HCT116 (cell line): ENCODE data around the gene CPED1. TPM values are rescaled to one million over a fixed set of nuclear protein-coding genes. Genes with fewer than 3 reads are reported as not detected.

Source experiments
- ATAC-seq: fragments of 200-7000 bp; cut with Tn5 transposase; 2 replicates; pipeline ENCODE4 v1.9.1; 2020; ENCODE audit warnings: mild to moderate bottlenecking, moderate library complexity
- BruUV-seq: library from RNA; stranded (reverse); fragments of 400-500 nt; replicated peaks from 2 replicates; lab custom pipeline; 2021; lab: Mats Ljungman, UMichigan
- CTCF ChIA-PET: fragments of 300-600 bp; sonication (Branson Sonifier 250); formaldehyde crosslinking; loops from one replicate; lab custom pipeline; 2021; ENCODE audit warnings: antibody characterized with exemption; lab: Charles Lee
- POLR2A ChIA-PET: fragments of 300-600, 350-600 bp; sonication (Branson Sonifier 250); formaldehyde crosslinking; loops from one replicate; lab custom pipeline; 2021; ENCODE audit warnings: antibody characterized with exemption; lab: Charles Lee
- RAD21 ChIA-PET, 2 experiments: fragments of 300-600 bp; sonication (Branson Sonifier 250); formaldehyde crosslinking; loops; one replicate each; lab custom pipeline; 2023; ENCODE audit warnings: low total read pairs in 2 of 2; ENCODE audit not compliant: uncharacterized antibody in 2 of 2, unreplicated experiment in 2 of 2, low non-redundant PET in 1 of 2; lab: Charles Lee
- DNase-seq: peaks from one replicate; pipeline ENCODE4 v3.0.0-alpha.2; 2010; ENCODE audit warnings: low read depth, low spot score
- H2AFZ ChIP-seq: fragments of 200-600 bp; shearing (Covaris generic), sonication (generic); 2 replicates; pipeline ENCODE4 v1.6.1; 2017; ENCODE audit warnings: low read depth, mixed run types, mixed read lengths, antibody characterized with exemption, low read length; ENCODE audit not compliant: poor library complexity, severe bottlenecking
- H3K27ac ChIP-seq: 2 replicates; pipeline ENCODE4 v1.5.1; 2012; ENCODE audit warnings: low read depth, low read length
- H3K27me3 ChIP-seq: fragments of 200-600 bp; sonication (generic); 2 replicates; pipeline ENCODE4 v1.6.1; 2016; ENCODE audit warnings: mixed run types, low read length, mixed read lengths; ENCODE audit not compliant: insufficient read depth
- H3K36me3 ChIP-seq, 2 experiments: fragments of 200-500 bp in 1 of 2; fragments of 200-600 bp in 1 of 2; sonication (Bioruptor generic) in 1 of 2; sonication (generic) in 1 of 2; 2 replicates each; pipeline versions ENCODE4 v1.5.1 to v1.6.1; 2014 to 2016; ENCODE audit warnings: low read length in 2 of 2, inconsistent platforms in 1 of 2, mixed read lengths in 1 of 2, mixed run types in 1 of 2; ENCODE audit not compliant: insufficient read depth in 2 of 2, control insufficient read depth in 1 of 2
- H3K4me1 ChIP-seq, 2 experiments: fragments of 200-600 bp in 1 of 2; sonication (generic) in 1 of 2; 2 replicates each; pipeline versions ENCODE4 v1.5.1 to v1.6.1; 2012 to 2017; ENCODE audit warnings: low read length in 2 of 2, inconsistent platforms in 1 of 2, mild to moderate bottlenecking in 1 of 2, mixed read lengths in 1 of 2, mixed run types in 1 of 2, moderate library complexity in 1 of 2; ENCODE audit not compliant: insufficient read depth in 2 of 2, control insufficient read depth in 1 of 2
- H3K4me2 ChIP-seq: fragments of 200-600 bp; sonication (generic); 2 replicates; pipeline ENCODE4 v1.6.1; 2017; ENCODE audit warnings: mixed run types, low read length, mixed read lengths
- H3K4me3 ChIP-seq, 2 experiments: fragments of 200-600 bp in 1 of 2; sonication (generic) in 1 of 2; replicated peaks in 1 of 2; 2 replicates each; pipeline ENCODE4 v1.5.1; 2011 to 2016; ENCODE audit warnings: low read length in 2 of 2, control low read depth in 1 of 2, low read depth in 1 of 2, mild to moderate bottlenecking in 1 of 2, mixed read lengths in 1 of 2, mixed run types in 1 of 2
- H3K79me2 ChIP-seq: fragments of 200-600 bp; sonication (generic); 2 replicates; pipeline ENCODE4 v1.6.1; 2017; ENCODE audit warnings: mild to moderate bottlenecking, mixed run types, low read length, moderate library complexity, mixed read lengths; ENCODE audit not compliant: insufficient read depth
- H3K9ac ChIP-seq: fragments of 200-600 bp; sonication (generic); 2 replicates; pipeline ENCODE4 v1.6.1; 2016; ENCODE audit warnings: low read length, mixed read lengths
- H3K9me2 ChIP-seq: fragments of 200-600 bp; sonication (generic), shearing (Covaris generic); 2 replicates; pipeline ENCODE4 v1.6.1; 2017; ENCODE audit warnings: mixed run types, mild to moderate bottlenecking, moderate library complexity; ENCODE audit not compliant: insufficient read depth
- H3K9me3 ChIP-seq, 2 experiments: fragments of 200-500 bp in 1 of 2; fragments of 200-600 bp in 1 of 2; sonication (Bioruptor generic) in 1 of 2; sonication (generic) in 1 of 2; 2 replicates each; pipeline ENCODE4 v1.6.1; 2014 to 2017; ENCODE audit warnings: low read length in 2 of 2, mixed read lengths in 2 of 2, inconsistent platforms in 1 of 2, low read depth in 1 of 2, mild to moderate bottlenecking in 1 of 2, mixed run types in 1 of 2, moderate library complexity in 1 of 2; ENCODE audit not compliant: control insufficient read depth in 1 of 2, insufficient read depth in 1 of 2
- H4K20me1 ChIP-seq: fragments of 200-600 bp; sonication (generic), shearing (Covaris generic); 2 replicates; pipeline ENCODE4 v1.6.1; 2017; ENCODE audit warnings: mixed run types, mild to moderate bottlenecking, moderate library complexity; ENCODE audit not compliant: insufficient read depth
- CBX3 ChIP-seq: IDR thresholded peaks from 2 replicates; pipeline ENCODE4 v1.6.1; 2012; ENCODE audit warnings: low read depth
- CEBPB ChIP-seq: IDR thresholded peaks from 2 replicates; pipeline ENCODE4 v1.6.1; 2012; ENCODE audit warnings: low read depth
- CTCF ChIP-seq, 3 experiments: fragments of 200-600 bp in 1 of 3; sonication (generic) in 1 of 3; IDR thresholded peaks in 2 of 3; conservative IDR thresholded peaks in 1 of 3; 2 replicates each; pipeline ENCODE4 v1.5.1; 2012 to 2017; ENCODE audit warnings: low read depth in 2 of 3, low read length in 2 of 3, antibody characterized with exemption in 1 of 3, borderline replicate concordance in 1 of 3, control low read depth in 1 of 3, mild to moderate bottlenecking in 1 of 3, mixed read lengths in 1 of 3, mixed run types in 1 of 3, moderate library complexity in 1 of 3; ENCODE audit not compliant: insufficient read depth in 1 of 3
- EGR1 ChIP-seq: IDR thresholded peaks from 2 replicates; pipeline ENCODE4 v1.6.1; 2012; ENCODE audit warnings: low read depth
- ELF1 ChIP-seq: IDR thresholded peaks from 2 replicates; pipeline ENCODE4 v1.6.1; 2012; ENCODE audit warnings: low read depth, borderline replicate concordance
- FOSL1 ChIP-seq: IDR thresholded peaks from 2 replicates; pipeline ENCODE4 v1.6.1; 2012; ENCODE audit warnings: low read depth
- JUND ChIP-seq: IDR thresholded peaks from 2 replicates; pipeline ENCODE4 v1.6.1; 2012
- POLR2AphosphoS5 ChIP-seq: IDR thresholded peaks from 2 replicates; pipeline ENCODE4 v1.6.1; 2011; ENCODE audit warnings: mild to moderate bottlenecking, low read depth, low read length, moderate library complexity
- RAD21 ChIP-seq: IDR thresholded peaks from 2 replicates; pipeline ENCODE4 v1.6.1; 2012; ENCODE audit warnings: low read depth, mild to moderate bottlenecking
- SIN3A ChIP-seq: IDR thresholded peaks from 2 replicates; pipeline ENCODE4 v1.6.1; 2012; ENCODE audit warnings: low read depth
- SP1 ChIP-seq: IDR thresholded peaks from 2 replicates; pipeline ENCODE4 v1.6.1; 2012; ENCODE audit warnings: low read depth
- TCF7L2 ChIP-seq: IDR thresholded peaks from 2 replicates; pipeline ENCODE4 v1.7.0; 2011; ENCODE audit warnings: borderline replicate concordance, inconsistent platforms; ENCODE audit not compliant: insufficient read depth, insufficient read length; ENCODE audit errors: extremely low read depth
- ZBTB33 ChIP-seq: IDR thresholded peaks from 2 replicates; pipeline ENCODE4 v1.6.1; 2011; ENCODE audit warnings: mild to moderate bottlenecking, low read length, moderate library complexity; ENCODE audit not compliant: insufficient replicate concordance; ENCODE audit errors: extremely low read depth
- ZFX ChIP-seq: fragments of 450-650 bp; IDR thresholded peaks from 2 replicates; pipeline ENCODE4 v1.6.1; 2017
- ZNF274 ChIP-seq: fragments of 200-500 bp; sonication (Bioruptor generic); IDR thresholded peaks from 2 replicates; pipeline ENCODE4 v1.6.1; 2014; ENCODE audit warnings: mild to moderate bottlenecking, low read depth, low read length, inconsistent platforms
- intact Hi-C: fragments of 100-400 bp; cut with micrococcal nuclease; formaldehyde crosslinking; loops from 2 replicates; pipeline ENCODE4 v1.10.0; 2022
- total RNA-seq: library from RNA; stranded (reverse); gene quantifications from one replicate; pipeline ENCODE4 v1.2.1, GENCODE V29; 2021; ENCODE audit not compliant: unreplicated experiment

The CPED1 gene
- total RNA-seq, 1 experiment from 2014 or later, result 1.2 TPM

- Histone ChIP-seq H2AFZ (no peak overlapping the region), H3K9me2 (no peaks in the 10 kb centered on the region), H3K79me2 (no peaks in the 10 kb centered on the region), H3K4me1 (no peaks in the 10 kb centered on the region), H3K27me3 (no peaks in the 10 kb centered on the region), H3K36me3 (no peaks in the 10 kb centered on the region), H3K9ac (no peak overlapping the region), H4K20me1 (no peaks in the 10 kb centered on the region), H3K4me2 (no peak overlapping the region), H3K27ac (no peak overlapping the region), H3K4me3 (no peak overlapping the region), H3K9me3 (no peaks in the 10 kb centered on the region)
- no TSS peak for BruUV-seq
- intact Hi-C loops, result no loop called here
- no peak for TF ChIP-seq CTCF (IDR thresholded peaks at IDR 0.05 in 2 of 3, conservative IDR thresholded peaks at IDR 0.05 in 1 of 3; ENCODE audit: borderline replicate concordance in 1 of 3, insufficient read depth in 1 of 3, low read depth in 2 of 3, low read length in 2 of 3)
- no peak for TF ChIP-seq FOSL1
- TF ChIP-seq RAD21, result no peak
- no peak for TF ChIP-seq JUND
- TF ChIP-seq EGR1, result no peak
- no peak for TF ChIP-seq TCF7L2
- no peak for TF ChIP-seq POLR2AphosphoS5
- TF ChIP-seq SP1, result no peak
- TF ChIP-seq CEBPB, result no peak
- no peak for TF ChIP-seq CBX3
- TF ChIP-seq ELF1, result no peak
- TF ChIP-seq ZNF274, result no peak
- TF ChIP-seq ZFX, result no peak
- no peak for TF ChIP-seq ZBTB33
- no peak for TF ChIP-seq SIN3A
- POLR2A ChIA-PET, result no interaction called here
- no peak for ATAC-seq
- RAD21 ChIA-PET, result no interaction called here
- DNase-seq, result no peak
- CTCF ChIA-PET, result no interaction called here
Measured at GRCh38 chr7:120997882-120998474, 9.5 kb downstream of the CPED1 start.
